Choroid plexus epithelial cell (primary cell): ENCODE measurements around the gene LMBR1.
A peak's percentile ranks its signal among the peaks of the same experiment; 100 is the strongest.
"Not testable (repeated sequence)": the region's sequence is repeated elsewhere in the genome, so short reads cannot be mapped to it uniquely, and the experiment has no call there.

Source experiments
- DNase-seq: peaks from one replicate; pipeline ENCODE4 v3.0.0-alpha.2; 2010; ENCODE audit warnings: low read depth
- H3K4me3 ChIP-seq: 2 replicates; pipeline ENCODE4 v1.5.1; 2011; ENCODE audit warnings: low read depth, mild to moderate bottlenecking, control low read depth, low read length, moderate library complexity
- CTCF ChIP-seq: conservative IDR thresholded peaks from 2 replicates; pipeline ENCODE4 v1.5.1; 2011; ENCODE audit warnings: low read depth, mild to moderate bottlenecking, control low read depth, inconsistent platforms, low read length, moderate library complexity

The LMBR1 gene

DNA sequence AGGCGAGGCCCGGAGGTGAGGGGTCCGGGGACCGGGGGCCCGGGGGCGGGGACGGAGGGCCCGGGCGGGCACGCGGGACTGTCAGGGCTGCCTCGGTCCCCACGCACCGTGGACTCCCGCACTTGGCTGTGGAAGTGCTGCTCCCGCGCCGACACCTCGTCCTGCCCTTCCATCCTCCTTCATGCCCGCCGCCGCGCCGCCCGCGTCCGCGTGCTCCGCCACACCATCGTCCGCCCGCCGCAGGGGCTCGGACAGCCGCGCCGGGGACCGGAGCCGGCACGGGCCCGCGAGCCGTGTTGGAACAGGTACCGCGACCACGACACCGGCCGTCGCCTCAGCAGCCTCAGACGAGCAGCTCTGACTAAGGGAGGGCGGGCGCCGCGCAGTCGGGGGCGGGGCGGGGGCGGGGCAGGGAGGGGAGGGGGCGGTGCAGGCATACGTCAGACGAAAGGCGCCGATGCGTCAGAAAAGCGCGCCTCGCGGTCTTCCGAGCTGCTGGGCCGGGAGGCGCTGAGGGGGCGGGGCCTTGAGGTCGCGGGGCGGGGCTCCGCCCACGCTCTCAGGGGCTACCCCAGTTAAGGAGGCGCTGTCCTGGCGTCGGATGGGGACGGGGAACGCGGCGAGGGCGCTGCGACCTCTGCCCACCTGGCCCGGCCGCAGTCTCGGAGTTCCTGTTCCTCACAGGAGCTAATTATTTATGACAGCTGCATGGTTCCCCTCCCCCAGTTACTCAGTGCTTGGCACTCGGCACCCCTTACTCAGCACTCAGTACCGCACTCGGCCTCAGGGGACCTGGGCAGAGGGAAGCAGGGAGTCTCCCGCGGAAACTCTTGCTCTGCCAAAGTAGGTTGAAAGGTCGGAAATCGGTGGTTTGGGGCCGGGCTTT is at the start of gene LMBR1:
LMBR1 (minus strand) TSS at position 363 of the 886 bp plus-strand sequence; CDS start at position 173, 190 bp downstream.
- H3K4me3 ChIP-seq, result peak within 1 kb of the TSS; percentile 90
- peak; percentile 61 for TF ChIP-seq CTCF
- peak; percentile 98 for DNase-seq

- H3K4me3 ChIP-seq, result peak overlapping the region; percentile 8
- no peak for TF ChIP-seq CTCF
- DNase-seq, result no peak
Observed at GRCh38 chr7:156942708-156943090, 49.7 kb upstream of the LMBR1 start.

DNA sequence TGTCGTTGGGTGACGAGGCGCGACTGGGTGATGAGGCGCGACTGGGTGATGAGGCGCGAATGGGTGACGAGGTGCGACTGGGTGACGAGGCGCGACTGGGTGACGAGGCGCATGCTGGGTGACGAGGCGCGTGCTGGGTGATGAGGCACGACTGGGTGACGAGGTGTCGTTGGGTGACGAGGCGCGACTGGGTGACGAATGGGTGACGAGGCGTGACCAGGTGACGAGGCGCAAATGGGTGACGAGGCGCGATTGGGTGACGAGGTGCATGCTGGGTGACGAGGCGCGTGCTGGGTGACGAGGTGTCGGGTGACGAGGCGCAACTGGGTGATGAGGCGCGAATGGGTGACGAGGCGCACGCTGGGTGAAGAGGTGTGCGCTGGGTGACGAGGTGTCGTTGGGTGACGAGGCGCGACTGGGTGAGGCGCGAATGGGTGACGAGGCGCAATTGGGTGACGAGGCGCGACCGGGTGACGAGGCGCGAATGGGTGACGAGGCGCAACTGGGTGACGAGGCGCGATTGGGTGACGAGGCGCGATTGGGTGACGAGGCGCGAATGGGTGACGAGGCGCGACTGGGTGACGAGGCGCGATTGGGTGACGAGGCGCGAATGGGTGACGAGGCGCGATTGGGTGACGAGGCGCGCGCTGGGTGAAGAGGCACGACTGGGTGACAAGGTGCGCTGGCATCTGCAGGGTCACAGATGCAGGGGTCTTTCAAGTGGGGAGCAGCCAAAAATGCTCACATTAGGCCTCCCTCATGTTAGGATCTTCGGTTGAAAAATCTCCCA is 48.6 kb upstream of the LMBR1 start:
- DNase-seq, result no peak
- no peak for TF ChIP-seq CTCF
- no peak overlapping the region for H3K4me3 ChIP-seq

DNA sequence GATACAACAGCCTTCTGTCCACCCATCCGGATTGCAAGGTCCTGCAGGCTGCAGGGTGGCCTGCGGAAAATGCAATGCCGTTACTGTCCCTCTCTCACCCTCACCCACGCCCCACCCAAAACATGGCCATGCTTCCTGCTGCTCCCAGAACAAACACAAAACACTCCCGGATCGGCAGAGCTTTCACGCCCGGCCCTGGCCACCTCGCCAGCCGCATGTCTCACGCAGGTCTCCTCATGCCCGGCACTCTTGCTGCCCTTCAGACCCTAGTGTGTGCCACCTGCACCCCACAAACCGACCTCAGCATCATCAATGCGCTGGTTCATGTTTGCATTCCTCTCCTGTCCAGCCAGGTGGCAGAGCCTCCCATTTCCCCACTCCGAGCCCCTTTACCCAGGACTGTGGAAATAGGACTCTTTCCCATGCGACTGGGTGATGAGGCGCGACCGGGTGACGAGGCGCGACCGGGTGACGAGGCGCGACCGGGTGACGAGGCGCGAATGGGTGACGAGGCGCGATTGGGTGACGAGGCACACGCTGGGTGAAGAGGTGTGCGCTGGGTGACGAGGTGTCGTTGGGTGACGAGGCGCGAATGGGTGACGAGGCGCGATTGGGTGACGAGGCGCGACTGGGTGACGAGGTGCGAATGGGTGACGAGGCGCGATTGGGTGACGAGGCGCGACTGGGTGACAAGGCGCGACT is 47.6 kb upstream of the LMBR1 start:
- no peak for TF ChIP-seq CTCF
- no peak for DNase-seq
- no peak overlapping the region for H3K4me3 ChIP-seq

- not testable (repeated sequence) for H3K4me3 ChIP-seq, DNase-seq
Observed at GRCh38 chr7:156936766-156937165, 43.8 kb upstream of the LMBR1 start.

- no peak for TF ChIP-seq CTCF
- peak; percentile 16 for DNase-seq
Observed at GRCh38 chr7:156935250-156935649, 42.3 kb upstream of the LMBR1 start.

GRCh38 chr7:156932006-156932405 is 39.0 kb upstream of the LMBR1 start:
- DNase-seq, result peak; percentile 55
- TF ChIP-seq CTCF, result no peak
- no peak overlapping the region for H3K4me3 ChIP-seq

More at GRCh38 chr7:156935250-156935649, 42.3 kb upstream of the LMBR1 start:
- H3K4me3 ChIP-seq, result no peak overlapping the region
